HCT116 (cell line): ENCODE data around the gene SNED1. TPM values are rescaled to one million over a fixed set of nuclear protein-coding genes. Genes with fewer than 3 reads are reported as not detected.

Experiments used
- ATAC-seq: fragments of 200-7000 bp; cut with Tn5 transposase; 2 replicates; pipeline ENCODE4 v1.9.1; 2020; ENCODE audit warnings: mild to moderate bottlenecking, moderate library complexity
- BruUV-seq: library from RNA; stranded (reverse); fragments of 400-500 nt; replicated peaks from 2 replicates; lab custom pipeline; 2021; lab: Mats Ljungman, UMichigan
- CTCF ChIA-PET: fragments of 300-600 bp; sonication (Branson Sonifier 250); formaldehyde crosslinking; loops from one replicate; lab custom pipeline; 2021; ENCODE audit warnings: antibody characterized with exemption; lab: Charles Lee
- POLR2A ChIA-PET: fragments of 300-600, 350-600 bp; sonication (Branson Sonifier 250); formaldehyde crosslinking; loops from one replicate; lab custom pipeline; 2021; ENCODE audit warnings: antibody characterized with exemption; lab: Charles Lee
- RAD21 ChIA-PET, 2 experiments: fragments of 300-600 bp; sonication (Branson Sonifier 250); formaldehyde crosslinking; loops; one replicate each; lab custom pipeline; 2023; ENCODE audit warnings: low total read pairs in 2 of 2; ENCODE audit not compliant: uncharacterized antibody in 2 of 2, unreplicated experiment in 2 of 2, low non-redundant PET in 1 of 2; lab: Charles Lee
- DNase-seq: peaks from one replicate; pipeline ENCODE4 v3.0.0-alpha.2; 2010; ENCODE audit warnings: low read depth, low spot score
- H2AFZ ChIP-seq: fragments of 200-600 bp; shearing (Covaris generic), sonication (generic); 2 replicates; pipeline ENCODE4 v1.6.1; 2017; ENCODE audit warnings: low read depth, mixed run types, mixed read lengths, antibody characterized with exemption, low read length; ENCODE audit not compliant: poor library complexity, severe bottlenecking
- H3K27ac ChIP-seq: 2 replicates; pipeline ENCODE4 v1.5.1; 2012; ENCODE audit warnings: low read depth, low read length
- H3K27me3 ChIP-seq: fragments of 200-600 bp; sonication (generic); 2 replicates; pipeline ENCODE4 v1.6.1; 2016; ENCODE audit warnings: mixed run types, low read length, mixed read lengths; ENCODE audit not compliant: insufficient read depth
- H3K36me3 ChIP-seq, 2 experiments: fragments of 200-500 bp in 1 of 2; fragments of 200-600 bp in 1 of 2; sonication (Bioruptor generic) in 1 of 2; sonication (generic) in 1 of 2; 2 replicates each; pipeline versions ENCODE4 v1.5.1 to v1.6.1; 2014 to 2016; ENCODE audit warnings: low read length in 2 of 2, inconsistent platforms in 1 of 2, mixed read lengths in 1 of 2, mixed run types in 1 of 2; ENCODE audit not compliant: insufficient read depth in 2 of 2, control insufficient read depth in 1 of 2
- H3K4me1 ChIP-seq, 2 experiments: fragments of 200-600 bp in 1 of 2; sonication (generic) in 1 of 2; 2 replicates each; pipeline versions ENCODE4 v1.5.1 to v1.6.1; 2012 to 2017; ENCODE audit warnings: low read length in 2 of 2, inconsistent platforms in 1 of 2, mild to moderate bottlenecking in 1 of 2, mixed read lengths in 1 of 2, mixed run types in 1 of 2, moderate library complexity in 1 of 2; ENCODE audit not compliant: insufficient read depth in 2 of 2, control insufficient read depth in 1 of 2
- H3K4me2 ChIP-seq: fragments of 200-600 bp; sonication (generic); 2 replicates; pipeline ENCODE4 v1.6.1; 2017; ENCODE audit warnings: mixed run types, low read length, mixed read lengths
- H3K4me3 ChIP-seq, 2 experiments: fragments of 200-600 bp in 1 of 2; sonication (generic) in 1 of 2; replicated peaks in 1 of 2; 2 replicates each; pipeline ENCODE4 v1.5.1; 2011 to 2016; ENCODE audit warnings: low read length in 2 of 2, control low read depth in 1 of 2, low read depth in 1 of 2, mild to moderate bottlenecking in 1 of 2, mixed read lengths in 1 of 2, mixed run types in 1 of 2
- H3K79me2 ChIP-seq: fragments of 200-600 bp; sonication (generic); 2 replicates; pipeline ENCODE4 v1.6.1; 2017; ENCODE audit warnings: mild to moderate bottlenecking, mixed run types, low read length, moderate library complexity, mixed read lengths; ENCODE audit not compliant: insufficient read depth
- H3K9ac ChIP-seq: fragments of 200-600 bp; sonication (generic); 2 replicates; pipeline ENCODE4 v1.6.1; 2016; ENCODE audit warnings: low read length, mixed read lengths
- H3K9me2 ChIP-seq: fragments of 200-600 bp; sonication (generic), shearing (Covaris generic); 2 replicates; pipeline ENCODE4 v1.6.1; 2017; ENCODE audit warnings: mixed run types, mild to moderate bottlenecking, moderate library complexity; ENCODE audit not compliant: insufficient read depth
- H3K9me3 ChIP-seq, 2 experiments: fragments of 200-500 bp in 1 of 2; fragments of 200-600 bp in 1 of 2; sonication (Bioruptor generic) in 1 of 2; sonication (generic) in 1 of 2; 2 replicates each; pipeline ENCODE4 v1.6.1; 2014 to 2017; ENCODE audit warnings: low read length in 2 of 2, mixed read lengths in 2 of 2, inconsistent platforms in 1 of 2, low read depth in 1 of 2, mild to moderate bottlenecking in 1 of 2, mixed run types in 1 of 2, moderate library complexity in 1 of 2; ENCODE audit not compliant: control insufficient read depth in 1 of 2, insufficient read depth in 1 of 2
- H4K20me1 ChIP-seq: fragments of 200-600 bp; sonication (generic), shearing (Covaris generic); 2 replicates; pipeline ENCODE4 v1.6.1; 2017; ENCODE audit warnings: mixed run types, mild to moderate bottlenecking, moderate library complexity; ENCODE audit not compliant: insufficient read depth
- ATF3 ChIP-seq: IDR thresholded peaks from 2 replicates; pipeline ENCODE4 v1.6.1; 2012
- CEBPB ChIP-seq: IDR thresholded peaks from 2 replicates; pipeline ENCODE4 v1.6.1; 2012; ENCODE audit warnings: low read depth
- CTCF ChIP-seq, 3 experiments: fragments of 200-600 bp in 1 of 3; sonication (generic) in 1 of 3; IDR thresholded peaks in 2 of 3; conservative IDR thresholded peaks in 1 of 3; 2 replicates each; pipeline ENCODE4 v1.5.1; 2012 to 2017; ENCODE audit warnings: low read depth in 2 of 3, low read length in 2 of 3, antibody characterized with exemption in 1 of 3, borderline replicate concordance in 1 of 3, control low read depth in 1 of 3, mild to moderate bottlenecking in 1 of 3, mixed read lengths in 1 of 3, mixed run types in 1 of 3, moderate library complexity in 1 of 3; ENCODE audit not compliant: insufficient read depth in 1 of 3
- EGR1 ChIP-seq: IDR thresholded peaks from 2 replicates; pipeline ENCODE4 v1.6.1; 2012; ENCODE audit warnings: low read depth
- ELF1 ChIP-seq: IDR thresholded peaks from 2 replicates; pipeline ENCODE4 v1.6.1; 2012; ENCODE audit warnings: low read depth, borderline replicate concordance
- EZH2 ChIP-seq: fragments of 200-600 bp; sonication (generic); IDR thresholded peaks from 2 replicates; pipeline ENCODE4 v1.6.1; 2017; ENCODE audit warnings: antibody characterized with exemption, mixed run types
- EZH2phosphoT487 ChIP-seq: fragments of 200-600 bp; IDR thresholded peaks from 2 replicates; pipeline ENCODE4 v1.6.1; 2018; ENCODE audit warnings: antibody characterized with exemption, borderline replicate concordance
- JUND ChIP-seq: IDR thresholded peaks from 2 replicates; pipeline ENCODE4 v1.6.1; 2012
- POLR2A ChIP-seq: IDR thresholded peaks from 2 replicates; pipeline ENCODE4 v1.7.0; 2011; ENCODE audit warnings: borderline replicate concordance; ENCODE audit not compliant: insufficient read depth, insufficient read length; ENCODE audit errors: extremely low read depth
- REST ChIP-seq: IDR thresholded peaks from 2 replicates; pipeline ENCODE4 v1.6.1; 2012; ENCODE audit warnings: low read depth
- SIN3A ChIP-seq: IDR thresholded peaks from 2 replicates; pipeline ENCODE4 v1.6.1; 2012; ENCODE audit warnings: low read depth
- YY1 ChIP-seq: IDR thresholded peaks from 2 replicates; pipeline ENCODE4 v1.6.1; 2011; ENCODE audit warnings: low read length, low read depth, moderate library complexity, mild to moderate bottlenecking; ENCODE audit not compliant: insufficient replicate concordance; ENCODE audit errors: extremely low read depth
- ZNF274 ChIP-seq: fragments of 200-500 bp; sonication (Bioruptor generic); IDR thresholded peaks from 2 replicates; pipeline ENCODE4 v1.6.1; 2014; ENCODE audit warnings: mild to moderate bottlenecking, low read depth, low read length, inconsistent platforms
- intact Hi-C: fragments of 100-400 bp; cut with micrococcal nuclease; formaldehyde crosslinking; loops from 2 replicates; pipeline ENCODE4 v1.10.0; 2022
- total RNA-seq: library from RNA; stranded (reverse); gene quantifications from one replicate; pipeline ENCODE4 v1.2.1, GENCODE V29; 2021; ENCODE audit not compliant: unreplicated experiment

SNED1 gene
- total RNA-seq, 1 experiment from 2014 or later: 9.6 TPM

- H3K9me3 ChIP-seq: peaks cover 0 to 7% of the 10 kb centered on the region in 2 experiments; a peak in 1 of 4 replicates
- no peaks in the 10 kb centered on the region for H4K20me1 ChIP-seq
- H3K27ac ChIP-seq: no peak overlapping the region
- H2AFZ ChIP-seq: no peak overlapping the region
- DNase-seq (no peak), ATAC-seq (no peak)
- intact Hi-C loops: no loop called here
- ChIA-PET POLR2A (no interaction called here), CTCF (no interaction called here), RAD21 (no interaction called here)
- no peaks in the 10 kb centered on the region for H3K36me3 ChIP-seq
- H3K4me1 ChIP-seq: no peaks in the 10 kb centered on the region
- H3K9ac ChIP-seq: no peak overlapping the region
- no peaks in the 10 kb centered on the region for H3K79me2 ChIP-seq
- no peak overlapping the region for H3K4me2 ChIP-seq
- TF ChIP-seq REST: no peak
- H3K4me3 ChIP-seq: no peak overlapping the region
- H3K27me3 ChIP-seq: no peaks in the 10 kb centered on the region
- no peaks in the 10 kb centered on the region for H3K9me2 ChIP-seq
- BruUV-seq: no TSS peak
These were observed 33.2 kb downstream of the SNED1 start for GRCh38 chr2:241031436-241032165.

GRCh38 chr2:241033336-241033987 is 35.0 kb downstream of the SNED1 start:
- ChIA-PET CTCF (no interaction called here), POLR2A (no interaction called here), RAD21 (no interaction called here)
- Histone ChIP-seq H3K4me1 (no peaks in the 10 kb centered on the region), H3K4me3 (no peak overlapping the region), H3K27ac (no peak overlapping the region), H3K9ac (no peak overlapping the region), H3K4me2 (no peak overlapping the region), H3K9me3 (no peaks in the 10 kb centered on the region), H4K20me1 (no peaks in the 10 kb centered on the region), H3K9me2 (no peaks in the 10 kb centered on the region), H2AFZ (no peak overlapping the region), H3K79me2 (no peaks in the 10 kb centered on the region), H3K27me3 (no peaks in the 10 kb centered on the region), H3K36me3 (no peaks in the 10 kb centered on the region)
- no TSS peak for BruUV-seq
- DNase-seq: no peak
- no peak for TF ChIP-seq CEBPB
- TF ChIP-seq SIN3A: no peak
- TF ChIP-seq YY1: no peak
- TF ChIP-seq CTCF (IDR thresholded peaks at IDR 0.05 in 2 of 3, conservative IDR thresholded peaks at IDR 0.05 in 1 of 3; ENCODE audit: borderline replicate concordance in 1 of 3, insufficient read depth in 1 of 3, low read depth in 2 of 3, low read length in 2 of 3): no peak
- TF ChIP-seq POLR2A: no peak
- TF ChIP-seq EZH2: no peak
- TF ChIP-seq EZH2phosphoT487: no peak
- TF ChIP-seq ZNF274: no peak
- no peak for TF ChIP-seq JUND
- no peak for TF ChIP-seq EGR1
- no peak for TF ChIP-seq ELF1
- no peak for TF ChIP-seq ATF3
- no peak for ATAC-seq
- intact Hi-C loops: no loop called here
